Erythroblast (primary cell): ENCODE data around the gene DNTTIP2.

ENCODE experiments used
- GATA1 ChIP-seq: IDR thresholded peaks from 2 replicates; pipeline ENCODE4 v1.6.1; 2011; ENCODE audit warnings: low read depth, mild to moderate bottlenecking, control low read depth, low read length, moderate library complexity
- POLR2A ChIP-seq: IDR thresholded peaks from 2 replicates; pipeline ENCODE4 v1.6.1; 2011; ENCODE audit warnings: mild to moderate bottlenecking, low read length

- TF ChIP-seq POLR2A: no peak
- no peak for TF ChIP-seq GATA1
Measured at GRCh38 chr1:93845538-93846205, 33.3 kb downstream of the DNTTIP2 start.
